Stomach smooth muscle (tissue), 2 donors: ENCODE data around the gene SNX18.

ENCODE experiments used
- H3K27ac ChIP-seq: one replicate; pipeline ENCODE4 v1.7.0; 2013; ENCODE audit warnings: mild to moderate bottlenecking, low read length, inconsistent platforms
- H3K27me3 ChIP-seq, 2 donors: one replicate each; pipeline ENCODE4 v1.7.0; 2013; ENCODE audit warnings: low read length in 2 of 2; ENCODE audit not compliant: insufficient read depth in 2 of 2, control insufficient read depth in 1 of 2
- H3K36me3 ChIP-seq, 2 donors: one replicate each; pipeline ENCODE4 v1.7.0; 2013; ENCODE audit warnings: low read length in 2 of 2; ENCODE audit not compliant: control insufficient read depth in 2 of 2, insufficient read depth in 2 of 2
- H3K4me1 ChIP-seq: one replicate; pipeline ENCODE4 v1.7.0; 2013; ENCODE audit warnings: low read length; ENCODE audit not compliant: control insufficient read depth, insufficient read depth
- H3K4me3 ChIP-seq, 2 donors: one replicate each; pipeline ENCODE4 v1.7.0; 2013; ENCODE audit warnings: low read length in 2 of 2
- H3K9ac ChIP-seq, 2 donors: one replicate each; pipeline ENCODE4 v1.7.0; 2013; ENCODE audit warnings: low read length in 2 of 2, mild to moderate bottlenecking in 1 of 2
- H3K9me3 ChIP-seq, 2 donors: one replicate each; pipeline ENCODE4 v1.7.0; 2013; ENCODE audit warnings: low read length in 2 of 2; ENCODE audit not compliant: control insufficient read depth in 2 of 2
- donor health status: healthy.
- donor health status: Pancreatic carcinoma.

Gene SNX18

GRCh38 chr5:54539001-54539400 lies 21.4 kb downstream of the SNX18 start:
- Histone ChIP-seq H3K27ac (no peak overlapping the region), H3K4me1 (peaks cover 12% of the 10 kb centered on the region), H3K27me3 (no peaks in the 10 kb centered on the region), H3K9ac (no peak overlapping the region), H3K9me3 (no peaks in the 10 kb centered on the region), H3K4me3 (no peak overlapping the region), H3K36me3 (peaks cover 0 to 3% of the 10 kb centered on the region in 2 donors)

- no peak overlapping the region for H3K27ac ChIP-seq
- H3K9ac ChIP-seq = no peak overlapping the region
- peaks cover 2% of the 10 kb centered on the region for H3K4me1 ChIP-seq
- H3K4me3 ChIP-seq = no peak overlapping the region
- H3K27me3 ChIP-seq = no peaks in the 10 kb centered on the region
- peaks cover 0 to 3% of the 10 kb centered on the region in 2 donors for H3K36me3 ChIP-seq
- H3K9me3 ChIP-seq = no peaks in the 10 kb centered on the region
Observed at GRCh38 chr5:54540286-54540685, 22.7 kb downstream of the SNX18 start.

DNA sequence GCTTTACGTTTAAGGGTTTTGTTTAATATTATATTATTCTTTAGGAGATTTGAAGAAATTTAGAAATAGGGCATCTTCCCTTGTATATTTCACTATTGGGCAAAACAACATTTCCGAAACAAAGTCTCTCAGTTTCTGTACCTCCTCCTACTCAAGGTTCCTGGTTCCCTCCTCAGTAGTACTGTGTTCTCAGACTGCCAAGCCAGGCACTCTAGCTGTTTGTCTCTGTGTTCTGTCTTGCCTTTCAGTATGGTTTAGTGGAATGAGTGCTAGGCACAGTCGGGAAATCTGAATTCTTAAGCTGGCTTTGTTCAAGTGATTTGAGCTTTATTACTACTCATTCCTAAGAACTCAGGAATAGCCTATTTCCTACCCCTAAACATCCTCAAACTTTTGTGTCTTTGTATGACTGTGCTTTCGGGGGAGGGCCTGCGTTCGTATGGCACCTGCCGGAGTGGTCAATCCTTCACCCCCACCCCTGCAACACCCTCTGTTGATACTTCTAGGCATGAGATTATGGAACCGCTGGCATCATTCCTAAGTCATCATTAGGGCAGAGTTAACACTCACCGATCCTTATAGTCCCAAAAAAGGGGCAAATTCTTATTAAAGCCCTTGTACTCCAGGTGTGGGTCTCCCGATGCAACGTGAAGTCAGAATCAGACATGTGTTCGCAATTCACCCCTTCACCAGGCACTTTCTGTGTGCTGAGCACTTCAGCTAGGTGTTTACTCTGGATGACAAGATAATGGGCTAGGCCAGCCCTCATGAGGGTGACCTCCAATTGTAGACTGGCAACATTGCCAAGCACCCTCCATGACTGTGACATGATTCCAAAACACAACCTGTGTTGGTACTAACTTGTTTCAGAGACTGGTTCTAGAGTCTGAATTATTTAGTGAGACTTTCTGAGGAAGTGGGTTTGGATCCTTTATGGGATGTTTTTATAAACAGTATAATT lies 24.5 kb downstream of the SNX18 start:
- Histone ChIP-seq H3K9me3 (no peaks in the 10 kb centered on the region), H3K4me1 (peaks cover 2% of the 10 kb centered on the region), H3K36me3 (peaks cover 0 to 3% of the 10 kb centered on the region in 2 donors), H3K4me3 (peak overlapping the region in 1 of 2 donors; percentile 9), H3K27ac (no peak overlapping the region), H3K9ac (no peak overlapping the region), H3K27me3 (no peaks in the 10 kb centered on the region)

- Histone ChIP-seq H3K27me3 (no peaks in the 10 kb centered on the region), H3K4me1 (peaks cover 8% of the 10 kb centered on the region), H3K9ac (no peak overlapping the region), H3K9me3 (no peaks in the 10 kb centered on the region), H3K4me3 (no peak overlapping the region), H3K36me3 (peaks cover 0 to 3% of the 10 kb centered on the region in 2 donors), H3K27ac (no peak overlapping the region)
Observed at GRCh38 chr5:54544044-54544443, 26.5 kb downstream of the SNX18 start.

DNA sequence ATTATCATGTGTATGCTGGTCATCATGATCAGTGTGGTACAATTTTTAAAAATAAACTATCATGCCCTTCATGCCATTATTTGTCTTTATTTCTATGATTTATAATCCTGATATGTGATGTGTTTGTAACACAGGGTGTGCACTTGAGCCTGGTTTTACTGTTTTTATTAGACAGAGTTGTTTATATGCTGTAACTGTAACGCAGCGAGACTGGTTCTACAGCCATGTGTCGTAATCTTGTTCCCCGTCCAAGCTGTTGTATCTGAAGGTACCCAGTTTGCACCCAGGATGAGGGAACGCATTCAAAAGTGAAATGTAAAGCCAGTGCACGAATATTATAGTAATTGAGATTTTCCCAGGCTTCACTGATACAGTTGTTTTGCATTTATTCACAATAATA lies 28.2 kb downstream of the SNX18 start:
- Histone ChIP-seq H3K36me3 (peaks cover 3% of the 10 kb centered on the region in 2 donors), H3K27me3 (no peaks in the 10 kb centered on the region), H3K9ac (no peak overlapping the region), H3K27ac (no peak overlapping the region), H3K4me1 (peaks cover 6% of the 10 kb centered on the region), H3K4me3 (no peak overlapping the region), H3K9me3 (no peaks in the 10 kb centered on the region)

DNA sequence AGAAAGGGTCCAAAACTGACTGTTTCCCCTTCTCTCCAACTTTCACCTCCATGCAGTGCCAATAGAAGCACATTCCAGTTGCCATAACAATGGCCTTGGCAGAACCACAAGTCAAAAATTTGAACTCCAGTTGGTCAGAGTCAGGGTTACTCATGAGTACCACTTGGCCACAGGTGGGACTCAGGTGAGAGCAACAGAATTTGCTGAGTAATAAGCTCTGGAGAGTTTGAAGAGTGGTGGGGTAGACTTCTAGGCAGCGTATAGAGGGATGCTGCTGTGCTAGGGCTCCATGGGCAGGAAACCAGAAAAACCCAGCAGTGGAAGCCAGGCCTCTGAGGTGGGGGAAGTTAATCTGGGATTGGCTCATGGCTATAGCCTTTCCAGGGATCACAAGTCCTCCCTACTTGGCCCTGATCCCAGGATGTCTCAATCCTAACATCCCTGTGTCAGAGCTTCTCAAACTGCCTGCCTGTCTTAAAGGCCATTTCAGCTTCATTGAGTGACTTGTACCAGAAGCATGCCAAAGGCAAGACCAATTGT lies 30.2 kb downstream of the SNX18 start:
- Histone ChIP-seq H3K27ac (no peak overlapping the region), H3K9ac (no peak overlapping the region)

GRCh38 chr5:54548565-54548964 lies 31.0 kb downstream of the SNX18 start:
- no peak overlapping the region for H3K4me3 ChIP-seq
- peaks cover 1 to 6% of the 10 kb centered on the region in 2 donors for H3K36me3 ChIP-seq
- H3K27ac ChIP-seq = no peak overlapping the region
- peaks cover 6% of the 10 kb centered on the region for H3K4me1 ChIP-seq
- H3K9ac ChIP-seq = no peak overlapping the region
- no peaks in the 10 kb centered on the region for H3K9me3 ChIP-seq
- H3K27me3 ChIP-seq = no peaks in the 10 kb centered on the region

More for the DNA sequence above, 30.2 kb downstream of the SNX18 start:
- peaks cover 3 to 6% of the 10 kb centered on the region in 2 donors for H3K36me3 ChIP-seq
- peaks cover 6% of the 10 kb centered on the region for H3K4me1 ChIP-seq
- no peak overlapping the region for H3K4me3 ChIP-seq
- no peaks in the 10 kb centered on the region for H3K27me3 ChIP-seq
- no peaks in the 10 kb centered on the region for H3K9me3 ChIP-seq

- Histone ChIP-seq H3K4me3 (no peak overlapping the region), H3K27ac (no peak overlapping the region), H3K4me1 (peaks cover 6% of the 10 kb centered on the region), H3K27me3 (no peaks in the 10 kb centered on the region), H3K9ac (no peak overlapping the region), H3K36me3 (peaks cover 0 to 6% of the 10 kb centered on the region in 2 donors), H3K9me3 (no peaks in the 10 kb centered on the region)
Observed at GRCh38 chr5:54551292-54551691, 33.7 kb downstream of the SNX18 start.

GRCh38 chr5:54551926-54552325 lies 34.4 kb downstream of the SNX18 start:
- Histone ChIP-seq H3K9ac (no peak overlapping the region), H3K4me1 (peaks cover 6% of the 10 kb centered on the region), H3K27me3 (no peaks in the 10 kb centered on the region), H3K27ac (no peak overlapping the region), H3K36me3 (peaks cover 0 to 6% of the 10 kb centered on the region in 2 donors), H3K4me3 (no peak overlapping the region), H3K9me3 (no peaks in the 10 kb centered on the region)

DNA sequence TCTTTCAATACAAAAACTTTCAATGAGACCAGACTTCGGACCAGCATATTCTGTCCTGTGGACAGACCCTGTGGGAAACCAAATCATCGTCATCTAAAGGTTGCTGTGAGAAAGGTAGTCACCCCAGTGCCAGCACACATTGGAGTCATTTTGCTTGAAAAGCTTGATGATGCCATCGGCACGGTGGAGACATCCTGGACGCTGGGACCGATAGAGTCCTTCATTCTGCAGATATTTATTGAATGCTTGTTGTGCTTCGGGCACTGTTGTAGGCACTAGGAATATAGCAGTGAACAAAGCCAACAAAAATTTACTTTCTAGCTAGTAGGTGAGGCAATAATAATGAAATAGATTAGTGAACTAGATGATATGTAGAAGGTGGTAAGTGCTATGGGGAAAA lies 34.9 kb downstream of the SNX18 start:
- Histone ChIP-seq H3K9me3 (no peaks in the 10 kb centered on the region), H3K27ac (no peak overlapping the region), H3K36me3 (peaks cover 0 to 6% of the 10 kb centered on the region in 2 donors), H3K4me1 (peaks cover 6% of the 10 kb centered on the region), H3K4me3 (no peak overlapping the region), H3K9ac (no peak overlapping the region), H3K27me3 (no peaks in the 10 kb centered on the region)
